Eye (tissue), 1 donor: ENCODE measurements around the gene EPHB3.

Source experiments
- DNase-seq: peaks from one replicate; pipeline ENCODE4 v3.0.0-alpha.2; 2015

Gene EPHB3

DNA sequence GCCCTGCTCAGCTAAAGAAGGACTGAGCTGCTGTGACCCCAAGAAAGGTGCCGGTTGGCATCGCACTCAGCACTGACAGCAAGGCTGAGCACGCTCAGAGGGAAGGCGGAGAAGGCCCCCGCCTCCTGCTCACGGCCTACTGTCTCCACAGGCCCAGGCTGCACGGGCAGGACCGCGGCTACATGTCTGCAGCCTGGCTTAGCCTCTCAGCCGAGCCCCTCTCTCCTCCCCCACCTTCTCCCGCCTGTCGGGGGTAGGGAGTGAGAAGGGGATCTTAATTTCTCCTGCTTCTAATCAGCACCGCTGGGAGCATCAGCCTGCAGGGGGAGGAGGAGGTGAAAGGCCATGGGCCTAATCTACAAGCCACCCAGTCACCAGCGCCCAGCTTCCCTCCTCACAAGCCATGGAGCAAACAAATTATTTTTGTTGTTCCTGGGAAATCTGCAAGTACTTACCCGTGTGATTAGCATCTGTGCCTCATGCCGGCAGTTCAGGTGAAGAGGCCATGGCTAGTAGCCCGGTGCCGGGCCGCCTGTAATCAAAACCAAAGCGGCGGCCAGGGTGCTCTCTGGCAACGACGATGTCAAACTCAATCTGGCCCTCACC lies 68.1 kb downstream of the EPHB3 start:
- peak; percentile 61 for DNase-seq

DNA sequence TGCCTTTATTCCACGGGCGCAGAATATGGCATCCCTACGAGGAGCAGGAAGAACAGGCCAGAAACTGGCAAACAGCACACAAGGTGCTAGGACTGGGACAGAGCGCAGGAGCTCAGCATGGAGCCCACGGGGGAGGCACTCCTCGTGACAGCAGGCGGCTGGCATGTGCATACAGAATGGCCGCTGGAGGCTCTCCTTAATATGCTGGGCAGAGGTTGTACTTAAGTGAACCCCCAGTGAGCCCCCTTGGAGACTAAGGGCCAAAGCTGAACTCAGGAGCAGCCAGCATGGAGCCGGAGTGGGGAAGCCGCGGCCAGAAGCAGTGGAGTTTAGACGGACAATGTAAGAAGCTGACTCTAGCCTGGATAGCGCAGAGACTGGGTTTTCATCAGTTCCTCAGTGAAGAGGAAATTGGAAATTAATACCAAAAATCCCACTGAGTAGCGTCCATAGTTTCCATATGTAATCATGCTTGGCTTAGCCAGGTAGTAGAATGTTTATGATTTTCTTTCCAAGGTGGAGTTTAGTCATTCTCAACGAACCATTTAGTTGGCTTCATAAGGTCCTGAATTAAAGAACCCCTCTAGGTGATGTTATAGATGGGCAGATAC lies 69.4 kb downstream of the EPHB3 start:
- DNase-seq = no peak

DNA sequence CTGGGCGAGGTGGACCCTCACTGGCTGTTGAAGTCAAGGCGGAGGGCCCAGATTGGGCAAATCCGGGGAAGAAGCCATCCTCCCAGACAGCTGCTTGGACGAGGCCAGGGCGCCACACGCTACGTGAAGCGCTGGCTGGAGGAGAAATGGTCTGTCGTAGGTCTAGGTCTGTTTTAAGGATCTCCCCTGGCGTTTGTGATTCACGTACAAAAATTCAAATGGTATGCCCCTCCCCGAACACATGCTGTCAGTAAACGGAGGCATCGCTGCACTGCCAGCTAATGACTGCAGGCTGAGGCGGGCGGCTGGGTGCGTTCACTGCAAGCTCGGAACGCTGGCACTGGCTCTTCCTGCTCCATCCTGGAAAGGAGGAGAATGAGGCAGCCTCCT lies 69.9 kb downstream of the EPHB3 start:
- no peak for DNase-seq
